Measurements from ENCODE around the gene INPP5A. TPM values are rescaled to one million over a fixed set of nuclear protein-coding genes. Genes with fewer than 3 reads are reported as not detected.

Gene INPP5A
- total RNA-seq, 1 experiment from 2014 or later, result 12.3 TPM

GRCh38 chr10:132595021-132595420, 57.4 kb downstream of the INPP5A start:
- ChIA-PET POLR2A (no interaction called here), CTCF (no interaction called here), RAD21 (ENCODE audit: low non-redundant PET in 1 of 2, low total read pairs in 2 of 2, uncharacterized antibody in 2 of 2, unreplicated experiment in 2 of 2) (no interaction called here)
- Histone ChIP-seq H3K36me3 (ENCODE audit: control insufficient read depth in 1 of 2, insufficient read depth in 2 of 2, low read length in 2 of 2) (no peaks in the 10 kb centered on the region), H3K9me3 (ENCODE audit: control insufficient read depth in 1 of 2, insufficient read depth in 1 of 2, low read depth in 1 of 2, low read length in 2 of 2) (no peaks in the 10 kb centered on the region), H4K20me1 (ENCODE audit: insufficient read depth) (no peaks in the 10 kb centered on the region), H3K79me2 (ENCODE audit: insufficient read depth, low read length) (0 out of 2 replicates have a peak, but pooled peaks cover 5% of the 10 kb centered on the region), H2AFZ (ENCODE audit: low read depth, low read length, poor library complexity, severe bottlenecking) (no peak overlapping the region), H3K4me1 (ENCODE audit: control insufficient read depth in 1 of 2, insufficient read depth in 2 of 2, low read length in 2 of 2) (peaks cover 8 to 16% of the 10 kb centered on the region in 2 experiments), H3K4me2 (ENCODE audit: low read length) (no peak overlapping the region), H3K27ac (ENCODE audit: low read depth, low read length) (no peak overlapping the region), H3K27me3 (ENCODE audit: insufficient read depth, low read length) (no peaks in the 10 kb centered on the region), H3K9ac (ENCODE audit: low read length) (no peak overlapping the region), H3K9me2 (ENCODE audit: insufficient read depth) (no peaks in the 10 kb centered on the region), H3K4me3 (replicated peaks in 1 of 2; ENCODE audit: low read depth in 1 of 2, low read length in 2 of 2) (no peak overlapping the region)
- BruUV-seq (replicated peaks), result no TSS peak
- intact Hi-C loops (cut with micrococcal nuclease), result no loop called here
- no peak for TF ChIP-seq ELF1 (IDR thresholded peaks at IDR 0.05; ENCODE audit: borderline replicate concordance, low read depth)
- no peak for TF ChIP-seq TCF7L2 (IDR thresholded peaks at IDR 0.05; ENCODE audit: borderline replicate concordance, extremely low read depth, insufficient read depth, insufficient read length)
- TF ChIP-seq POLR2AphosphoS5 (IDR thresholded peaks at IDR 0.05; ENCODE audit: low read depth, low read length), result no peak
- no peak for TF ChIP-seq FOSL1 (IDR thresholded peaks at IDR 0.05; ENCODE audit: low read depth)
- TF ChIP-seq SRF (IDR thresholded peaks at IDR 0.05; ENCODE audit: low read depth), result no peak
- TF ChIP-seq EZH2phosphoT487 (IDR thresholded peaks at IDR 0.05; ENCODE audit: borderline replicate concordance), result no peak
- TF ChIP-seq ZNF274 (IDR thresholded peaks at IDR 0.05; ENCODE audit: low read depth, low read length), result no peak
- TF ChIP-seq RAD21 (IDR thresholded peaks at IDR 0.05; ENCODE audit: low read depth), result no peak
- TF ChIP-seq CTCF (IDR thresholded peaks at IDR 0.05 in 2 of 3, conservative IDR thresholded peaks at IDR 0.05 in 1 of 3; ENCODE audit: borderline replicate concordance in 1 of 3, insufficient read depth in 1 of 3, low read depth in 2 of 3, low read length in 2 of 3), result no peak
- no peak for TF ChIP-seq CEBPB (IDR thresholded peaks at IDR 0.05; ENCODE audit: low read depth)
- TF ChIP-seq REST (IDR thresholded peaks at IDR 0.05; ENCODE audit: low read depth), result no peak
- no peak for TF ChIP-seq SP1 (IDR thresholded peaks at IDR 0.05; ENCODE audit: low read depth)
- TF ChIP-seq JUND (IDR thresholded peaks at IDR 0.05), result no peak
- DNase-seq (ENCODE audit: low read depth, low spot score) (no peak), ATAC-seq (no peak)
